Brain microvascular endothelial cell (primary cell): ENCODE results near the gene TXN.

Source experiments
- DNase-seq: peaks from one replicate; pipeline ENCODE4 v3.0.0-alpha.2; 2020
- H3K27ac ChIP-seq: fragments of 250-450 bp; sonication (Bioruptor Pico); 2 replicates; pipeline ENCODE4 v1.5.1; 2020; ENCODE audit warnings: mild to moderate bottlenecking, moderate library complexity
- H3K27me3 ChIP-seq: fragments of 250-450 bp; sonication (Bioruptor Pico); replicated peaks from 2 replicates; pipeline ENCODE4 v1.5.1; 2020; ENCODE audit warnings: mild to moderate bottlenecking
- H3K36me3 ChIP-seq: fragments of 250-450 bp; sonication (Bioruptor Pico); replicated peaks from 2 replicates; pipeline ENCODE4 v1.5.1; 2020; ENCODE audit warnings: mild to moderate bottlenecking
- H3K4me3 ChIP-seq: 2 replicates; pipeline ENCODE4 v1.5.1; 2011; ENCODE audit warnings: low read depth, mild to moderate bottlenecking, control low read depth, low read length, moderate library complexity
- CTCF ChIP-seq: IDR thresholded peaks from 2 replicates; pipeline ENCODE4 v1.5.1; 2011; ENCODE audit warnings: low read depth, mild to moderate bottlenecking, moderate library complexity, low read length, control low read depth, inconsistent platforms; ENCODE audit errors: missing control alignments
- in situ Hi-C: cut with HindIII; loops from 2 replicates; pipeline ENCODE4 v1.10.0; 2017; ENCODE audit warnings: low sequenced_read_pairs, low pct_ligation_motif_present

The TXN gene

GRCh38 chr9:110290001-110290400 lies 33.7 kb upstream of the TXN start:
- H3K27me3 ChIP-seq: no peaks in the 10 kb centered on the region
- no peaks in the 10 kb centered on the region for H3K36me3 ChIP-seq

GRCh38 chr9:110288503-110288902 lies 32.2 kb upstream of the TXN start:
- in situ Hi-C loops: no loop called here
- Histone ChIP-seq H3K27ac (no peak overlapping the region), H3K27me3 (no peaks in the 10 kb centered on the region), H3K4me3 (no peak overlapping the region), H3K36me3 (no peaks in the 10 kb centered on the region)
- no peak for TF ChIP-seq CTCF
- no peak for DNase-seq

More at GRCh38 chr9:110290001-110290400, 33.7 kb upstream of the TXN start:
- no peak overlapping the region for H3K27ac ChIP-seq
- no peak overlapping the region for H3K4me3 ChIP-seq
- in situ Hi-C loops: no loop called here
- DNase-seq: no peak
- TF ChIP-seq CTCF: no peak

GRCh38 chr9:110287289-110287680 lies 31.0 kb upstream of the TXN start:
- no peaks in the 10 kb centered on the region for H3K36me3 ChIP-seq
- in situ Hi-C loops: no loop called here
- no peak for TF ChIP-seq CTCF

GRCh38 chr9:110284211-110284844 lies 28.0 kb upstream of the TXN start:
- no peak for DNase-seq
- no peaks in the 10 kb centered on the region for H3K27me3 ChIP-seq
- H3K4me3 ChIP-seq: no peak overlapping the region
- H3K36me3 ChIP-seq: no peaks in the 10 kb centered on the region
- in situ Hi-C loops: no loop called here
- H3K27ac ChIP-seq: no peak overlapping the region
- no peak for TF ChIP-seq CTCF

More at GRCh38 chr9:110287289-110287680, 31.0 kb upstream of the TXN start:
- no peak for DNase-seq
- Histone ChIP-seq H3K27ac (no peak overlapping the region), H3K4me3 (no peak overlapping the region), H3K27me3 (no peaks in the 10 kb centered on the region)

GRCh38 chr9:110283751-110284150 lies 27.4 kb upstream of the TXN start:
- DNase-seq: no peak
- no peak overlapping the region for H3K4me3 ChIP-seq
- H3K27ac ChIP-seq: no peak overlapping the region
- no peaks in the 10 kb centered on the region for H3K27me3 ChIP-seq
- no peaks in the 10 kb centered on the region for H3K36me3 ChIP-seq
- TF ChIP-seq CTCF: no peak
- in situ Hi-C loops: no loop called here

- Histone ChIP-seq H3K27ac (no peak overlapping the region), H3K4me3 (no peak overlapping the region), H3K27me3 (no peaks in the 10 kb centered on the region), H3K36me3 (no peaks in the 10 kb centered on the region)
- no peak for DNase-seq
- in situ Hi-C loops: no loop called here
- no peak for TF ChIP-seq CTCF
Observed at GRCh38 chr9:110282739-110283081, 26.4 kb upstream of the TXN start.
